GM06990 (cell line): ENCODE measurements around the gene L1CAM.
A peak's percentile ranks its signal among the peaks of the same experiment; 100 is the strongest.

ENCODE experiments used
- DNase-seq: peaks from one replicate; pipeline ENCODE4 v3.0.0-alpha.2; 2011; ENCODE audit not compliant: insufficient read length; ENCODE audit errors: extremely low read depth
- H3K27me3 ChIP-seq: replicated peaks from 2 replicates; pipeline ENCODE4 v1.6.0; 2011; ENCODE audit warnings: low read length; ENCODE audit not compliant: control insufficient read depth, insufficient read depth
- H3K36me3 ChIP-seq: 2 replicates; pipeline ENCODE4 v1.5.1; 2011; ENCODE audit warnings: low read length; ENCODE audit not compliant: control insufficient read depth, insufficient read depth
- H3K4me3 ChIP-seq: replicated peaks from 2 replicates; pipeline ENCODE4 v1.5.1; 2011; ENCODE audit warnings: low read depth, mild to moderate bottlenecking, control low read depth, low read length
- CTCF ChIP-seq: IDR thresholded peaks from 2 replicates; pipeline ENCODE4 v1.5.1; 2011; ENCODE audit warnings: low read length, control low read depth, mild to moderate bottlenecking, inconsistent platforms; ENCODE audit not compliant: insufficient read depth, poor library complexity, severe bottlenecking

The L1CAM gene

GRCh38 chrX:153929576-153929975 is 43.6 kb upstream of the L1CAM start:
- Histone ChIP-seq H3K4me3 (no peak overlapping the region; the same call in 1 of the 2 replicates), H3K27me3 (no peaks in the 10 kb centered on the region), H3K36me3 (peaks cover 4% of the 10 kb centered on the region)
- no peak for DNase-seq
- no peak for TF ChIP-seq CTCF

GRCh38 chrX:153928846-153929245 is 42.9 kb upstream of the L1CAM start:
- H3K4me3 ChIP-seq = peak overlapping the region; percentile 53
- DNase-seq = no peak
- TF ChIP-seq CTCF = no peak
- peaks cover 4% of the 10 kb centered on the region for H3K36me3 ChIP-seq
- no peaks in the 10 kb centered on the region for H3K27me3 ChIP-seq

- no peaks in the 10 kb centered on the region for H3K27me3 ChIP-seq
- peak; percentile 17 for TF ChIP-seq CTCF
- peak overlapping the region; percentile 79 for H3K4me3 ChIP-seq
- DNase-seq = peak; percentile 100
- H3K36me3 ChIP-seq = peaks cover 4% of the 10 kb centered on the region
These were observed 42.2 kb upstream of the L1CAM start for GRCh38 chrX:153927922-153928760.

GRCh38 chrX:153927672-153927921 is 41.6 kb upstream of the L1CAM start:
- no peak for DNase-seq
- Histone ChIP-seq H3K4me3 (peak overlapping the region; percentile 79), H3K36me3 (peaks cover 4% of the 10 kb centered on the region), H3K27me3 (no peaks in the 10 kb centered on the region)
- no peak for TF ChIP-seq CTCF

- no peaks in the 10 kb centered on the region for H3K27me3 ChIP-seq
- peaks cover 4% of the 10 kb centered on the region for H3K36me3 ChIP-seq
- peak overlapping the region; percentile 79 for H3K4me3 ChIP-seq
- DNase-seq = peak; percentile 84
- TF ChIP-seq CTCF = peak; percentile 6
These were observed 41.1 kb upstream of the L1CAM start for GRCh38 chrX:153926858-153927671.
